ENCODE measurements around the gene OBSL1. TPM values are rescaled to one million over a fixed set of nuclear protein-coding genes. Genes with fewer than 3 reads are reported as not detected.

OBSL1 gene
- total RNA-seq, 1 experiment from 2014 or later = 69.0 TPM

GRCh38 chr2:219549619-219550018 lies 21.7 kb downstream of the OBSL1 start:
- DNase-seq (ENCODE audit: low read depth) = no peak

GRCh38 chr2:219548990-219549389 lies 22.3 kb downstream of the OBSL1 start:
- DNase-seq (ENCODE audit: low read depth) = no peak

GRCh38 chr2:219547621-219548020 lies 23.7 kb downstream of the OBSL1 start:
- DNase-seq (ENCODE audit: low read depth) = no peak

- DNase-seq (ENCODE audit: low read depth) = no peak
Measured at GRCh38 chr2:219545943-219546352, 25.4 kb downstream of the OBSL1 start.

- no peak for DNase-seq (ENCODE audit: low read depth)
Measured at GRCh38 chr2:219545295-219545942, 25.9 kb downstream of the OBSL1 start.

- no peak for DNase-seq (ENCODE audit: low read depth)
Measured at GRCh38 chr2:219544567-219544966, 26.8 kb downstream of the OBSL1 start.

- DNase-seq (ENCODE audit: low read depth) = peak; percentile 99
Measured at GRCh38 chr2:219543596-219544358, 27.6 kb downstream of the OBSL1 start, which contains the start of the genes CHPF and TMEM198. Gene CHPF, minus strand, starts transcription at chr2:219543809. Its CDS starts 271 bp downstream, at chr2:219543538. Gene TMEM198, plus strand, starts transcription at chr2:219544028. Its CDS starts 700 bp downstream, at chr2:219544728.

- DNase-seq (ENCODE audit: low read depth) = peak; percentile 49
Measured at GRCh38 chr2:219542931-219543595, 28.3 kb downstream of the OBSL1 start.

- peak; percentile 44 for DNase-seq (ENCODE audit: low read depth)
Measured at GRCh38 chr2:219541611-219542180, 29.6 kb downstream of the OBSL1 start.

GRCh38 chr2:219540784-219541504 lies 30.4 kb downstream of the OBSL1 start:
- DNase-seq (ENCODE audit: low read depth) = no peak

GRCh38 chr2:219539926-219540678 lies 31.2 kb downstream of the OBSL1 start:
- DNase-seq (ENCODE audit: low read depth) = no peak

- no peak for DNase-seq (ENCODE audit: low read depth)
Measured at GRCh38 chr2:219538956-219539788, 32.2 kb downstream of the OBSL1 start.

GRCh38 chr2:219538504-219538951 lies 32.8 kb downstream of the OBSL1 start:
- DNase-seq (ENCODE audit: low read depth) = no peak

GRCh38 chr2:219537657-219538488 lies 33.5 kb downstream of the OBSL1 start:
- no peak for DNase-seq (ENCODE audit: low read depth)

- no peak for DNase-seq (ENCODE audit: low read depth)
Measured at GRCh38 chr2:219536967-219537366, 34.4 kb downstream of the OBSL1 start.

GRCh38 chr2:219536425-219536824 lies 34.9 kb downstream of the OBSL1 start:
- DNase-seq (ENCODE audit: low read depth) = no peak

- DNase-seq (ENCODE audit: low read depth) = no peak
Measured at GRCh38 chr2:219533930-219534661, 37.2 kb downstream of the OBSL1 start.

GRCh38 chr2:219532378-219532649 lies 39.0 kb downstream of the OBSL1 start:
- DNase-seq (ENCODE audit: low read depth) = no peak
